ENCODE data around the gene IFNL1.
A peak's percentile ranks its signal among the peaks of the same experiment; 100 is the strongest.
"Not testable (repeated sequence)": the region's sequence is repeated elsewhere in the genome, so short reads cannot be mapped to it uniquely, and the experiment has no call there.

IFNL1 gene

GRCh38 chr19:39308531-39309304, 12.5 kb downstream of the IFNL1 start:
- no peak for DNase-seq (ENCODE audit: low read depth, low spot score)

- DNase-seq (ENCODE audit: low read depth, low spot score) = not testable (repeated sequence)
Measured at GRCh38 chr19:39309305-39309670, 13.1 kb downstream of the IFNL1 start.

- no peak for DNase-seq (ENCODE audit: low read depth, low spot score)
Measured at GRCh38 chr19:39310558-39311311, 14.5 kb downstream of the IFNL1 start.

- DNase-seq (ENCODE audit: low read depth, low spot score) = no peak
Measured at GRCh38 chr19:39314016-39314728, 18.0 kb downstream of the IFNL1 start.

- DNase-seq (ENCODE audit: low read depth, low spot score) = no peak
Measured at GRCh38 chr19:39315933-39316332, 19.7 kb downstream of the IFNL1 start.

GRCh38 chr19:39316627-39317321, 20.6 kb downstream of the IFNL1 start:
- no peak for DNase-seq (ENCODE audit: low read depth, low spot score)

- DNase-seq (ENCODE audit: low read depth, low spot score) = no peak
Measured at GRCh38 chr19:39317476-39317875, 21.3 kb downstream of the IFNL1 start.

- DNase-seq (ENCODE audit: low read depth, low spot score) = no peak
Measured at GRCh38 chr19:39318071-39318470, 21.9 kb downstream of the IFNL1 start.

- DNase-seq (ENCODE audit: low read depth, low spot score) = no peak
Measured at GRCh38 chr19:39318690-39319089, 22.5 kb downstream of the IFNL1 start.

GRCh38 chr19:39319098-39319891, 23.1 kb downstream of the IFNL1 start:
- no peak for DNase-seq (ENCODE audit: low read depth, low spot score)

GRCh38 chr19:39319892-39320248, 23.7 kb downstream of the IFNL1 start:
- no peak for DNase-seq (ENCODE audit: low read depth, low spot score)

- no peak for DNase-seq (ENCODE audit: low read depth, low spot score)
Measured at GRCh38 chr19:39321117-39321831, 25.1 kb downstream of the IFNL1 start.

- no peak for DNase-seq (ENCODE audit: low read depth, low spot score)
Measured at GRCh38 chr19:39321832-39322176, 25.6 kb downstream of the IFNL1 start.

GRCh38 chr19:39324242-39324842, 28.1 kb downstream of the IFNL1 start:
- no peak for DNase-seq (ENCODE audit: low read depth, low spot score)

GRCh38 chr19:39325778-39326665, 29.8 kb downstream of the IFNL1 start:
- DNase-seq (ENCODE audit: low read depth, low spot score) = no peak

GRCh38 chr19:39327363-39328045, 31.3 kb downstream of the IFNL1 start:
- DNase-seq (ENCODE audit: low read depth, low spot score) = no peak

- DNase-seq (ENCODE audit: low read depth, low spot score) = peak; percentile 67
Measured at GRCh38 chr19:39328046-39328705, 32.0 kb downstream of the IFNL1 start.

- DNase-seq (ENCODE audit: low read depth, low spot score) = no peak
Measured at GRCh38 chr19:39329948-39330347, 33.7 kb downstream of the IFNL1 start.
